GM23338 (cell line): ENCODE data around the gene METTL17. TPM values are rescaled to one million over a fixed set of nuclear protein-coding genes. Genes with fewer than 3 reads are reported as not detected.

ENCODE experiments used
- ATAC-seq: fragments of 200-7000 bp; cut with Tn5 transposase; 3 replicates; pipeline ENCODE4 v1.9.1; 2020
- DNase-seq: peaks from one replicate; pipeline ENCODE4 v3.0.0-alpha.2; 2015; ENCODE audit warnings: low spot score
- H2AFZ ChIP-seq: fragments of 200-600 bp; sonication (generic); 2 replicates; pipeline ENCODE4 v1.8.0; 2016; ENCODE audit warnings: antibody characterized with exemption, mild to moderate bottlenecking, moderate library complexity
- H3F3A ChIP-seq: fragments of 200-600 bp; sonication (generic); replicated peaks from 2 replicates; pipeline ENCODE4 v1.8.0; 2017; ENCODE audit warnings: antibody characterized with exemption, mixed run types, low read depth
- H3K27ac ChIP-seq: fragments of 200-600 bp; sonication (generic); 2 replicates; pipeline ENCODE4 v1.6.1; 2016; ENCODE audit warnings: low read depth
- H3K27me3 ChIP-seq: fragments of 200-600 bp; sonication (generic); 2 replicates; pipeline ENCODE4 v1.8.0; 2016; ENCODE audit warnings: mild to moderate bottlenecking, mixed run types, moderate library complexity; ENCODE audit not compliant: insufficient read depth
- H3K36me3 ChIP-seq: fragments of 200-600 bp; sonication (generic); 2 replicates; pipeline ENCODE4 v1.8.0; 2016; ENCODE audit warnings: mild to moderate bottlenecking; ENCODE audit not compliant: insufficient read depth
- H3K4me1 ChIP-seq: fragments of 200-600 bp; sonication (generic); 2 replicates; pipeline ENCODE4 v1.8.0; 2016; ENCODE audit warnings: mild to moderate bottlenecking, moderate library complexity; ENCODE audit not compliant: insufficient read depth
- H3K4me2 ChIP-seq: fragments of 200-600 bp; sonication (generic); 2 replicates; pipeline ENCODE4 v1.7.1; 2017; ENCODE audit warnings: mixed run types
- H3K4me3 ChIP-seq: fragments of 200-600 bp; sonication (generic); 2 replicates; pipeline ENCODE4 v1.6.1; 2016; ENCODE audit warnings: mixed run types
- H3K79me2 ChIP-seq: fragments of 200-600 bp; sonication (generic); replicated peaks from 2 replicates; pipeline ENCODE4 v1.8.0; 2017; ENCODE audit warnings: mild to moderate bottlenecking; ENCODE audit not compliant: insufficient read depth
- H3K9me2 ChIP-seq: fragments of 200-600 bp; sonication (generic); 2 replicates; pipeline ENCODE4 v1.8.0; 2017; ENCODE audit not compliant: insufficient read depth
- H4K20me1 ChIP-seq: fragments of 200-600 bp; sonication (generic); replicated peaks from 2 replicates; pipeline ENCODE4 v1.8.0; 2017; ENCODE audit warnings: mild to moderate bottlenecking; ENCODE audit not compliant: insufficient read depth
- H3K27ac Mint-ChIP-seq: 2 replicates; pipeline ENCODE4 v1.8.0; 2020; ENCODE audit warnings: inconsistent platforms, mild to moderate bottlenecking, moderate library complexity, mixed read lengths
- H3K27me3 Mint-ChIP-seq: 3 replicates; pipeline ENCODE4 v1.8.0; 2022; ENCODE audit warnings: low read depth, mild to moderate bottlenecking, moderate library complexity, mixed read lengths, inconsistent platforms; ENCODE audit not compliant: insufficient read depth, poor library complexity
- H3K36me3 Mint-ChIP-seq: 3 replicates; pipeline ENCODE4 v1.8.0; 2021; ENCODE audit warnings: low read depth, mild to moderate bottlenecking, inconsistent platforms, moderate library complexity, mixed read lengths
- H3K4me1 Mint-ChIP-seq: 3 replicates; pipeline ENCODE4 v1.8.0; 2020; ENCODE audit warnings: mild to moderate bottlenecking, inconsistent platforms, mixed read lengths
- H3K4me3 Mint-ChIP-seq: 3 replicates; pipeline ENCODE4 v1.8.0; 2021; ENCODE audit warnings: moderate library complexity, mild to moderate bottlenecking, inconsistent platforms, mixed read lengths
- H3K9me3 Mint-ChIP-seq: 3 replicates; pipeline ENCODE4 v1.8.0; 2020; ENCODE audit warnings: moderate library complexity, mild to moderate bottlenecking, inconsistent platforms, mixed read lengths
- CTCF ChIP-seq, 2 experiments: fragments of 200-600 bp in 1 of 2; sonication (generic) in 1 of 2; conservative IDR thresholded peaks; 2 replicates each; pipeline versions ENCODE4 v1.5.1 to v1.6.1; 2016 to 2017; ENCODE audit warnings: antibody characterized with exemption in 2 of 2, low read depth in 2 of 2, mild to moderate bottlenecking in 2 of 2, moderate library complexity in 1 of 2
- EZH2 ChIP-seq: fragments of 200-600 bp; sonication (generic); IDR thresholded peaks from one replicate; pipeline ENCODE4 v1.8.0; 2017; ENCODE audit warnings: antibody characterized with exemption, mild to moderate bottlenecking, low read depth; ENCODE audit not compliant: unreplicated experiment
- JUNB ChIP-seq: IDR thresholded peaks from one replicate; pipeline ENCODE4 v1.6.1; 2016; ENCODE audit warnings: antibody characterized with exemption; ENCODE audit not compliant: unreplicated experiment
- POLR2AphosphoS5 ChIP-seq: IDR thresholded peaks from 2 replicates; pipeline ENCODE4 v1.6.1; 2016; ENCODE audit warnings: antibody characterized with exemption, low read depth
- STAT1 ChIP-seq: IDR thresholded peaks from one replicate; pipeline ENCODE4 v1.6.1; 2016; ENCODE audit warnings: antibody characterized with exemption; ENCODE audit not compliant: unreplicated experiment
- ZNF331 ChIP-seq: fragments of 250-450 bp; sonication (Bioruptor Pico); IDR thresholded peaks from 2 replicates; pipeline ENCODE4 v1.5.0; 2020; ENCODE audit warnings: low read depth, mild to moderate bottlenecking, moderate library complexity
- polyA plus RNA-seq: library from polyadenylated mRNA; unstranded; fragments of >200 nt; fragmentation: Nextera tagmentation; extraction: Ambion mirVana; gene quantifications from 2 replicates; pipeline ENCODE4 v1.2.1, GENCODE V29; 2016
- total RNA-seq: library from RNA; depleted of rRNA; stranded (reverse); fragments of >200 nt; shearing (Covaris generic); gene quantifications from 2 replicates; pipeline ENCODE4 v1.2.3, GENCODE V29; 2014

The METTL17 gene
- total and polyA plus RNA-seq, 2 experiments from 2014 or later = 74.9 to 156 TPM

GRCh38 chr14:20998139-20998538 is 8.4 kb downstream of the METTL17 start:
- Mint-ChIP-seq H3K36me3 (peaks cover 35% of the 10 kb centered on the region), H3K9me3 (no peaks in the 10 kb centered on the region), H3K4me3 (peak overlapping the region; percentile 27; the same call in 1 of the 3 replicates), H3K27me3 (peaks cover 2% of the 10 kb centered on the region), H3K27ac (peak overlapping the region; percentile 11; the same call in 1 of the 2 replicates), H3K4me1 (peaks cover 23% of the 10 kb centered on the region)
- H3K4me1 ChIP-seq = peaks cover 6% of the 10 kb centered on the region
- TF ChIP-seq EZH2 (no peak), STAT1 (no peak), JUNB (no peak), POLR2AphosphoS5 (no peak)
- no peaks in the 10 kb centered on the region for H3K79me2 ChIP-seq
- DNase-seq (peak; percentile 20), ATAC-seq (peak; percentile 66)
- peaks cover 33% of the 10 kb centered on the region for H3K36me3 ChIP-seq
- no peak overlapping the region; the same call in 1 of the 2 replicates for H3K27ac ChIP-seq
- no peaks in the 10 kb centered on the region; the same call in 1 of the 2 replicates for H4K20me1 ChIP-seq
- H3K9me2 ChIP-seq = no peaks in the 10 kb centered on the region
- H3F3A ChIP-seq = 0 out of 2 replicates have a peak, but pooled peaks cover 4% of the 10 kb centered on the region
- H2AFZ ChIP-seq = no peak overlapping the region
- no peaks in the 10 kb centered on the region for H3K27me3 ChIP-seq
- 0 out of 2 replicates have a peak overlapping the region, but pooled peaks have one; percentile 41 for H3K4me2 ChIP-seq
- H3K4me3 ChIP-seq = no peak overlapping the region

GRCh38 chr14:20998674-20999366 is 9.0 kb downstream of the METTL17 start, which contains the start of gene SLC39A2:
Gene SLC39A2, plus strand, starts transcription at chr14:20999293. Its CDS starts 154 bp downstream, at chr14:20999447.
- H4K20me1 ChIP-seq = no peaks in the 10 kb centered on the region
- peaks cover 23% of the 10 kb centered on the region for H3K4me1 Mint-ChIP-seq

More at GRCh38 chr14:20998674-20999366, 9.0 kb downstream of the METTL17 start, which contains the start of gene SLC39A2:
- H3K27ac Mint-ChIP-seq = peak within 1 kb of the TSS; percentile 11; the same call in 1 of the 2 replicates
- peaks cover 6% of the 10 kb centered on the region for H3K4me1 ChIP-seq
- DNase-seq (peak; percentile 66), ATAC-seq (peak; percentile 91)
- H3K36me3 Mint-ChIP-seq = peaks cover 28% of the 10 kb centered on the region
- no peaks in the 10 kb centered on the region for H3K79me2 ChIP-seq
- peak within 1 kb of the TSS; percentile 38 for H3K4me3 ChIP-seq
- H3F3A ChIP-seq = 0 out of 2 replicates have a peak, but pooled peaks cover 4% of the 10 kb centered on the region
- H3K4me3 Mint-ChIP-seq = peak within 1 kb of the TSS; percentile 27; the same call in 1 of the 3 replicates
- no peak within 1 kb of the TSS for H3K27ac ChIP-seq
- peaks cover 26% of the 10 kb centered on the region for H3K36me3 ChIP-seq
- H3K9me2 ChIP-seq = no peaks in the 10 kb centered on the region
- H3K27me3 ChIP-seq = no peaks in the 10 kb centered on the region
- H2AFZ ChIP-seq = 0 out of 2 replicates have a peak within 1 kb of the TSS, but pooled peaks have one; percentile 6
- H3K9me3 Mint-ChIP-seq = no peaks in the 10 kb centered on the region
- H3K4me2 ChIP-seq = peak within 1 kb of the TSS; percentile 41; the same call in 1 of the 2 replicates
- peaks cover 2% of the 10 kb centered on the region for H3K27me3 Mint-ChIP-seq
- TF ChIP-seq STAT1 = no peak
- TF ChIP-seq JUNB = no peak
- 0 out of 4 replicates have a peak, but pooled peaks of 1 of the 2 experiments have one; percentile 10 for TF ChIP-seq CTCF (conservative IDR thresholded peaks at IDR 0.05; ENCODE audit: low read depth in 2 of 2)
- TF ChIP-seq ZNF331 (CRISPR knock-in tag) = no peak
